ENCODE data around the gene QRSL1.
A peak's percentile ranks its signal among the peaks of the same experiment; 100 is the strongest.
"Not testable (repeated sequence)": the region's sequence is repeated elsewhere in the genome, so short reads cannot be mapped to it uniquely, and the experiment has no call there.

QRSL1 gene

GRCh38 chr6:106623039-106623438, 6.3 kb upstream of the QRSL1 start:
- no peak for DNase-seq (ENCODE audit: low spot score)

DNA sequence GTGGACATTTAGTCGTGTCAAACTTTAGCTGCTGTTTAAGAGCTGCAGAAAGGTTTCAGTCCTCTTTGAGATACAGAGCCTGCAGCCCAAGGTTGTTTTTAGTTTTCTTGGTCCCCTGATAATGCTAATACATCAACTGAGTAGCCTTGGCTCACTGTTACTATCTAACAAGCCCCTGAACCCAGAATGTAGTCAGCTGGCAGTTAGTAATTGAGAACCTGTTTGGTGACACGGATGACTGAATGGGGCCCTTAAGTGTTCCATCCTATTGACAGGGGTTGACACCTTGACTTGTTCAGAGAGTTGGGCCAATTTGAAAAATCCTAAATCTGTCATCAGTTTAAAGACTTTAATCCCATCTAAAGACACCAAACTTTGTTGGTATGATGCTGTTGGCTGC, 2.9 kb upstream of the QRSL1 start:
- DNase-seq (ENCODE audit: low spot score) = no peak

GRCh38 chr6:106627760-106628159, 1.6 kb upstream of the QRSL1 start:
- DNase-seq (ENCODE audit: low spot score) = not testable (repeated sequence)

DNA sequence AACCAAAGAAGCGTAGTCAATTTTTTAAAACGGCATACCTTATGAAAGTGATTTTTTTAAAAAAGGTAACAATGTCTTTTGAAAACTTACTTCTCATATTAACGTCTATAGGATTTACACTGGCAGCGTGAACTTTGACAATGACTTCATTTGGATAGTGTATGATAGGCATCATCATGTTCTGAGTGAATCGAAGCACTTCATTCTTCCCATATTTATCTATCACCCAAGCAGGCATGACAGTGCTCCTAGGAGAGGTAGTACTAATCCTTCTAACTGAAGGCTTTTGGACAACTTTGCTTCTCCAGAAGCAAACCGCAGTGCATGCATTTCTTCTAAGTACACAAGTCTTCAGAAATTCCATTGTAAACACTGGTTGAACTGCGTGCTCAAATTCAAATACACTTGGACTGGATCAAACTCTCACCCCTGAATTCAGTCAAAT, 698 bp upstream of the QRSL1 start:
- DNase-seq (ENCODE audit: low spot score) = no peak

DNA sequence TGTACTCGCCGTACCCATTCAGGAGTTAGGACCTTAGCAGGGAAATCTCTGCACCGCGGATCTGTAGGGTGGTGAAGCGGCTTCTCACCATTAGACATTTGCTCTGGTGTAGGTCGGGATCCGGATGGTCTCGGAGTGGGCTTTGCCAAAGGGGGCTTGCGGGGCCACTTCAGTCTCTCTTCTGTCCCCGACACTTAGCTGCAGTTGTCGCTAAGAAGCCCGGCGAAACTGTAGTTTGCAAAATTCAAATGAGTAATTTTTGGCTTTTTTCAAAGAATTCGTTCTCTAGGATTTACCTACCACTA, 433 bp downstream of the QRSL1 start:
- DNase-seq (ENCODE audit: low spot score) = peak; percentile 35

GRCh38 chr6:106630366-106630765, 988 bp downstream of the QRSL1 start:
- DNase-seq (ENCODE audit: low spot score) = no peak

DNA sequence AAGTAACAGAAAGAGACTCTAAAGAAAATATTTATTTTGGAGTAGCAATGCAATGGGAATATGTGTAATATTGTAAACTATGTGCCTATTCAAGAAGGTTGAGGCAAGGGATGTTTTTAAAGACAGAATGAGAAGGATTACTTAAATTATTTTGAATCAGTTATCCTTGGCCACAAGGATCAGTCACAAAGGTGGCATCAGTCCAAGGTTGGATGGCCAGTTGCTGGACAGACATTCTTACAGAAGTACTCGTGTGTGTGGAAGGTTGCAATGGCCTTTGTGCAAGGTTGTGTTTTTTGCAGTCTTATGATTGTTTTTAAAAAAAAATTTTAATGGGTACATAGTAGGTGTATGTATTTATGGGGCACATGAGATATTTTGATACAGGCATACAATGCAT, 2.0 kb downstream of the QRSL1 start:
- DNase-seq (ENCODE audit: low spot score) = no peak

DNA sequence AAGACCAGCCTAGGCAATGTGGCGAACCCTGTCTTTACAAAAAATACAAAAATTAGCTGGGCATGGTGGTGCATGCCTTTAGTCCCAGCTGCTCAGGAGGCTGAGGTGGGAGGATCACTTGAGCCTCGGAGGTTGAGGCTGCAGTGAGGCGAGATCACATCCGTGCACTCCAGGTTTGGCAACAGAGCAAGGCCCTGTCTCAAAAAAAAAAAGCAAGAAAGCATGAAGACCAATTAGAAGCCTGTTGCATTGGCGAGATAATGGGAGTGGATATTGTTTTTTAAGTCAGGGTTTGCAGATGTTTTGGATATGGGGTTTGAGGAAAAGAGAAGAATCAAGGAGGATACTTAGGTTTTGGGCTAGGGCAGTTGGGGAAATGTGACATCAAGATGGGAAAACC, 5.2 kb downstream of the QRSL1 start:
- DNase-seq (ENCODE audit: low spot score) = no peak

DNA sequence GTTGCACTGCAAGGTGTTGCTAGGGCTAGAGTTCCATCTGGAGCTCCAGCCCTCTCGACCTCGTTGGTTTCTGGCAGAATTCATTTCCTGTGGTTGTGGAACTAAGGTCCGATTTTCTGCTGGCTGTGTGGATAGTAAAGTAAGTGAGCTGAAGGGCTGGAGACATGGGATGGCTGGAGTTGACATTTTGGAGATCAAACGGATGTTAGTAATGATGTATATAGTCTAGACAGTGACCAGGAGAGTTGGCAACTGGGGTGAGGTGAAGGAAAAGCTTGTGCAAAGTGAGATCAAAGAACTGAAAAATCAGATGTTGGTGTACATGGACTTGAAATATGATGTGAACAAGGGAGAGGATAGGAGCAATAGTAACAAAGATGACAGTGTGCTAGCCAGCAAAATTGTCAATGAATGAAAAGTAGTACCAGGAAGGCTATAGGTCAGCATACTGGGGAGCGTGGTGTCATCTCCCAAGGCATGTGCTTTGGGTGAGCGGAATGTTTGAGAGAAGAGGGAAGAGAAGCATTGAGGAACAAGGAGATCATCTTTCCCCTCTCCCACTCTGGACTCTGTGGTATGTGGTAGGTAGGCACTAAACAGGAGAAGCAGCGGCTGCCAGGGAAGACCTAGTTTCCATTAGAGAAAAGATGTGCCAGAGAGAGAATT, 7.8 kb downstream of the QRSL1 start:
- DNase-seq (ENCODE audit: low spot score) = no peak

- DNase-seq (ENCODE audit: low spot score) = no peak
These were observed 8.5 kb downstream of the QRSL1 start for GRCh38 chr6:106637717-106638341.

- DNase-seq (ENCODE audit: low spot score) = no peak
These were observed 10.4 kb downstream of the QRSL1 start for GRCh38 chr6:106639812-106640211.

- no peak for DNase-seq (ENCODE audit: low spot score)
These were observed 13.1 kb downstream of the QRSL1 start for GRCh38 chr6:106642476-106642875.

- DNase-seq (ENCODE audit: low spot score) = no peak
These were observed 13.7 kb downstream of the QRSL1 start for GRCh38 chr6:106643061-106643460.

DNA sequence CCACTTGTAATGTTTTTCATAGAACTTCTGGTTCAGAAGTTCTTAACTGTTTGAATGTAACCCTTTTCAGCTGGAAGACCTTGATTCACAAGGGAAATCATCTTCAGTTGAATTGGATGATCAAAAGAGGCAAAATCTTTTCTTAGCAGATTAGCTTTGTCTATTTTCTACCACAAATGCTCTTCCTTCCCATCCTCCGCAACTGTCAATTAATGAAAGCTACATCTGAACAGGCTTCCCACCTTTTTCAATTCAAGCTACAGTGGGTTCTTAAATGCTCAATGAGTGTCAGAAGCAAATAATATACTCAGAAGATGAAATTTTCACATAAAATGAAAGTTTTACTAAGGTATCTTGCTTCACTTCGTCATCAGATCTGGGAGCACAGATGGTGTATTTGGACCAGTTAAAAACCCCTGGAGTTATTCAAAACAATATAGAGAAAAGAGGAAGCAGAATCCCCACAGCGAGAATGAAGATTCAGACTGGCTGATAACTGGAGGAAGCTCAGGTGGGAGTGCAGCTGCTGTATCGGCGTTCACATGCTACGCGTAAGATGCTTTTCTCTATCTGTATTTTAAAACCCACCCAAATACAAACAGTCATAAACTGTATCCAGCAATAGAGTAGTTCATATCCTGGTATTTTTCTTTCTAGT, 19.4 kb downstream of the QRSL1 start:
- DNase-seq (ENCODE audit: low spot score) = no peak

DNA sequence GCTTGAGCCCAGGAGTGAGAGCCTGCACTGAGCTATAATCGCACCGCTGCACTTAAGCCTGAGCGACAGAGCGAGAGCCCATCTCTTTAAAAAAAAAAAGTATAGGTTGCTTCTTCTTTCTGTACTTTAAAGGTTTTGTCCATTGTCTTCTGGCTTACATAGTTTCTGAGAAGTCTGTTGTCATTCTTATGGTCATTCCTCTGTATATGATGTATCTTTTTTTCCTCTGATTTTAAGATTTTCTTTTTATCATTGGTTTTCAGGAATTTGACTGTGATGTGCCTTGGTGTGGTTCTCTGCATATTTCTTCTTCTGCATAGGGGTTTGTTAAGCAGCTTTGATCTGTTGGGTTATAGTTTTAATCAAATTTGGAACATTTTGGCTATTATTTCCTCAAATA, 29.1 kb downstream of the QRSL1 start:
- no peak for DNase-seq (ENCODE audit: low spot score)

DNA sequence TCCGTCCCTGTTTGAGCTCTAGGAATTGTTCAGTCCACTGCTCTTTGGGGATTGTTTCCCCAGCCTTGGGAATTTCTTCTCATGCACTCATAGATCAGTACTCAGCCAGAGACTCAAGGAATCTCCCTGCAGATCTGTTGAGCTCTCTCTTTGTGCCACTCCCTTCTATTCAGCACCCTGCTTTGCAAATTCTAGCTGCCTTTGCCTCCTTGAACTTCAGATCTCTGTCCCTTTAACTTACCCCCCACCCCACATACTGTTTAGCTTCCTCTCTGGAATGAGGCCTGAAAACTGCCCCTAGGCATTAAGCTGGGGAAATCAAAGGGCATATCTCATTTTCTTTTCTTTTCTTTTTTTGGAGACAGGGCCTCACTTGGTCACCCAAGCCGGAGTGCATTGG, 30.5 kb downstream of the QRSL1 start:
- DNase-seq (ENCODE audit: low spot score) = no peak

- no peak for DNase-seq (ENCODE audit: low spot score)
These were observed 33.1 kb downstream of the QRSL1 start for GRCh38 chr6:106662458-106662857.

GRCh38 chr6:106666282-106667021, 37.1 kb downstream of the QRSL1 start:
- no peak for DNase-seq (ENCODE audit: low spot score)

GRCh38 chr6:106667022-106667402, 37.6 kb downstream of the QRSL1 start:
- DNase-seq (ENCODE audit: low spot score) = no peak

- DNase-seq (ENCODE audit: low spot score) = no peak
These were observed 40.9 kb downstream of the QRSL1 start for GRCh38 chr6:106670236-106670635.

GRCh38 chr6:106671651-106672050, 42.3 kb downstream of the QRSL1 start:
- no peak for DNase-seq (ENCODE audit: low spot score)

- no peak for DNase-seq (ENCODE audit: low spot score)
These were observed 45.3 kb downstream of the QRSL1 start for GRCh38 chr6:106674541-106675229.

All from AG08396 (cell line).